K562 (cell line): ENCODE results near the gene BST1. TPM values are rescaled to one million over a fixed set of nuclear protein-coding genes. Genes with fewer than 3 reads are reported as not detected.

Experiments used
- ARID1B ChIP-seq: fragments of 450-650 bp; IDR thresholded peaks from 2 replicates; pipeline ENCODE4 v1.6.1; 2016; ENCODE audit warnings: antibody characterized with exemption, mild to moderate bottlenecking, inconsistent platforms
- CBX2 ChIP-seq: fragments of 200-600 bp; sonication (generic); IDR thresholded peaks from one replicate; pipeline ENCODE4 v1.6.1; 2012; ENCODE audit warnings: mild to moderate bottlenecking, low read length, inconsistent platforms; ENCODE audit not compliant: insufficient read depth, poor library complexity, severe bottlenecking
- GATAD2A ChIP-seq: fragments of 450-650 bp; IDR thresholded peaks from 2 replicates; pipeline ENCODE4 v1.6.1; 2017
- HSF4 ChIP-seq: fragments of 250-450 bp; sonication (Bioruptor Pico); IDR thresholded peaks from 2 replicates; pipeline ENCODE4 v2.1.2; 2022; ENCODE audit warnings: mild to moderate bottlenecking, moderate library complexity, borderline replicate concordance
- MAFF ChIP-seq: IDR thresholded peaks from 2 replicates; pipeline ENCODE4 v1.6.1; 2012; ENCODE audit warnings: low read length, improper control_type of control experiment
- POLR2B ChIP-seq: fragments of 450-650 bp; IDR thresholded peaks from 2 replicates; pipeline ENCODE4 v1.6.1; 2018; ENCODE audit warnings: low read depth; ENCODE audit not compliant: partially characterized antibody
- SRSF1 ChIP-seq: fragments of 200-400 bp; formaldehyde crosslinking; IDR thresholded peaks from 2 replicates; pipeline ENCODE4 v1.6.1; 2017; ENCODE audit warnings: mild to moderate bottlenecking, low read depth, low read length, moderate library complexity
- U2AF1 ChIP-seq: fragments of 200-400 bp; formaldehyde crosslinking; optimal IDR thresholded peaks from 2 replicates; pipeline ENCODE3; 2017; ENCODE audit warnings: mild to moderate bottlenecking, low read depth, low read length, moderate library complexity
- ZNF232 ChIP-seq: sonication (generic); formaldehyde crosslinking; IDR thresholded peaks from 2 replicates; pipeline ENCODE4 v1.8.0; 2022; ENCODE audit warnings: mild to moderate bottlenecking, missing genetic modification reagents
- polyA plus RNA-seq, 8 experiments: library from polyadenylated mRNA; depleted of rRNA in 4 of 8; stranded (reverse) in 5 of 8; unstranded in 3 of 8; fragments of >200 nt; fragmentation: Nextera tagmentation in 2 of 8; fragmentation: Illumina TruSeq in 1 of 8; extraction: Ambion mirVana in 2 of 8; extraction: Trizol in 1 of 8; gene quantifications; 2 replicates each; pipeline versions ENCODE4 v1.2.1 to v1.2.3, GENCODE V29; 2011 to 2014; ENCODE audit warnings: inconsistent platforms in 1 of 8, missing spikeins in 1 of 8
- total RNA-seq, 7 experiments: library from RNA; depleted of rRNA in 6 of 7; stranded (reverse); fragments of >200 nt in 6 of 7; fragmentation: Illumina TruSeq in 2 of 7; extraction: Trizol in 2 of 7; gene quantifications; 2 replicates each; pipeline versions ENCODE4 v1.2.1 to v1.2.3, GENCODE V29; 2011 to 2021; ENCODE audit warnings: low replicate concordance in 1 of 7
- TF ChIP-seq, protein P1 (sequence below), 2 experiments: fragments of 450-650 bp; conservative IDR thresholded peaks; 2 replicates each; pipeline ENCODE4 v1.6.1; 2017; ENCODE audit warnings: mild to moderate bottlenecking in 2 of 2, moderate library complexity in 2 of 2
- TF ChIP-seq, protein P2 (sequence below): fragments of 450-650 bp; IDR thresholded peaks from one replicate; pipeline ENCODE4 v1.6.1; 2018; ENCODE audit warnings: mild to moderate bottlenecking, moderate library complexity; ENCODE audit not compliant: partially characterized antibody
- TF ChIP-seq, protein P3 (sequence below), 2 experiments: fragments of 150-350 bp in 1 of 2; IDR thresholded peaks; 2 replicates each; pipeline ENCODE4 v1.6.1; 2012 to 2016; ENCODE audit warnings: low read depth in 2 of 2, low read length in 2 of 2, mild to moderate bottlenecking in 1 of 2, moderate library complexity in 1 of 2
- TF ChIP-seq, protein P4 (sequence below): fragments of 200-800 bp; sonication (Bioruptor generic); IDR thresholded peaks from 2 replicates; pipeline ENCODE4 v1.6.1; 2017; ENCODE audit warnings: missing genetic modification characterization, missing compliant biosample characterization

Gene BST1
- total and polyA plus RNA-seq, 9 of the 15 experiments (the other 6 are each of a cell fraction or from before 2014, with no cell fraction given): 0.04 to 0.38 (median 0.07) TPM; not detected in 6

DNA sequence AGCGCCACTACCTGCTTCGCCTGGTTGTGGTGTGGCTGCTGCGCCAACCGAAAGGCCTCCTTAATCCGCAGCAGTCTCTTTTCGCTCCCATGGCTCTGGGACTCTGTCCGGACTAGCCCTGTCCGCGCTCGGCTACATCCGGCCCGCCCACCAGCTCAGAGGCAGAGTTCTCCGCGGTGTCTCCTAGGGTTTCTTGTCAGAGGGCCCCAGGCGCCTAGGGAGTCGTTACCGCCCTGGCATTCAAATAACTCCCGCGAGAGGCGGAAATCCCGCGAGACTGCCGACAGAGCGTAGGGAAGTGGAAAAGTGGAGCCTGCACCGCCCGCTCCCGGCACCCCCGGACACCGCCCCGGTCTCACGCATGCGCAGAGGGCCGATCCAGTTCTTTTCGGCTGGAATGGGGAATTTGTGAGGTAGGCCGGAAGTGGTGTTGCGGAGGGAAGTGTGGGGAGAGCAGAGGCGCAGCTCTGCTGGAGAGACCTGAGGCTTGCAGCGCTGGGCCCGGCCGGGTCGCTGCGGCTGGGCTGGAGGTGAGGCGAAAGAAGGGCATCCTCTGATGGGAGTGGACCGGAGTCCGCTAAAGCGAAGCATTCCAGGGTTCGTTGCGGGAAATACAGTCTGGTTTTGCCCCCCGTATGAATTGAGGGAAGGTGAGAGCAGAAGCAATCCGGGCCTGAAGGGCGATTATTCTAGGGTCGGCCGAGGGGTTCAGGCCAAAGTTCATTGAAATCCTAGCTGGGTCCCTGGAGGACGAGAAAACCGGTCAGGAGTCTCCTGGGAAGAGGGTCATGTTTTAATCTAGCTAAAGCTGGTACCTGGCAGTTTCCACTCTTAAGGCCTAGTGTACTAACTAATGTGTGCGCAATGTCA, 21.3 kb upstream of the BST1 start, which contains the start of gene FAM200B (continued):
- TF ChIP-seq ARID1B: peak; percentile 31; the same call in 1 of the 2 replicates
- TF ChIP-seq ZNF232 (CRISPR knock-in tag): no peak
- no peak for TF ChIP-seq SRSF1
- no peak for TF ChIP-seq CBX2
- TF ChIP-seq, protein P1, sequence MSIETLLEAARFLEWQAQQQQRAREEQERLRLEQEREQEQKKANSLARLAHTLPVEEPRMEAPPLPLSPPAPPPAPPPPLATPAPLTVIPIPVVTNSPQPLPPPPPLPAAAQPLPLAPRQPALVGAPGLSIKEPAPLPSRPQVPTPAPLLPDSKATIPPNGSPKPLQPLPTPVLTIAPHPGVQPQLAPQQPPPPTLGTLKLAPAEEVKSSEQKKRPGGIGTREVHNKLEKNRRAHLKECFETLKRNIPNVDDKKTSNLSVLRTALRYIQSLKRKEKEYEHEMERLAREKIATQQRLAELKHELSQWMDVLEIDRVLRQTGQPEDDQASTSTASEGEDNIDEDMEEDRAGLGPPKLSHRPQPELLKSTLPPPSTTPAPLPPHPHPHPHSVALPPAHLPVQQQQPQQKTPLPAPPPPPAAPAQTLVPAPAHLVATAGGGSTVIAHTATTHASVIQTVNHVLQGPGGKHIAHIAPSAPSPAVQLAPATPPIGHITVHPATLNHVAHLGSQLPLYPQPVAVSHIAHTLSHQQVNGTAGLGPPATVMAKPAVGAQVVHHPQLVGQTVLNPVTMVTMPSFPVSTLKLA (conservative IDR thresholded peaks at IDR 0.05): peak; percentile 63 to 84
- peak; percentile 74 for TF ChIP-seq POLR2B
- TF ChIP-seq, protein P2, sequence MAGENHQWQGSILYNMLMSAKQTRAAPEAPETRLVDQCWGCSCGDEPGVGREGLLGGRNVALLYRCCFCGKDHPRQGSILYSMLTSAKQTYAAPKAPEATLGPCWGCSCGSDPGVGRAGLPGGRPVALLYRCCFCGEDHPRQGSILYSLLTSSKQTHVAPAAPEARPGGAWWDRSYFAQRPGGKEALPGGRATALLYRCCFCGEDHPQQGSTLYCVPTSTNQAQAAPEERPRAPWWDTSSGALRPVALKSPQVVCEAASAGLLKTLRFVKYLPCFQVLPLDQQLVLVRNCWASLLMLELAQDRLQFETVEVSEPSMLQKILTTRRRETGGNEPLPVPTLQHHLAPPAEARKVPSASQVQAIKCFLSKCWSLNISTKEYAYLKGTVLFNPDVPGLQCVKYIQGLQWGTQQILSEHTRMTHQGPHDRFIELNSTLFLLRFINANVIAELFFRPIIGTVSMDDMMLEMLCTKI: no peak
- TF ChIP-seq, protein P3, sequence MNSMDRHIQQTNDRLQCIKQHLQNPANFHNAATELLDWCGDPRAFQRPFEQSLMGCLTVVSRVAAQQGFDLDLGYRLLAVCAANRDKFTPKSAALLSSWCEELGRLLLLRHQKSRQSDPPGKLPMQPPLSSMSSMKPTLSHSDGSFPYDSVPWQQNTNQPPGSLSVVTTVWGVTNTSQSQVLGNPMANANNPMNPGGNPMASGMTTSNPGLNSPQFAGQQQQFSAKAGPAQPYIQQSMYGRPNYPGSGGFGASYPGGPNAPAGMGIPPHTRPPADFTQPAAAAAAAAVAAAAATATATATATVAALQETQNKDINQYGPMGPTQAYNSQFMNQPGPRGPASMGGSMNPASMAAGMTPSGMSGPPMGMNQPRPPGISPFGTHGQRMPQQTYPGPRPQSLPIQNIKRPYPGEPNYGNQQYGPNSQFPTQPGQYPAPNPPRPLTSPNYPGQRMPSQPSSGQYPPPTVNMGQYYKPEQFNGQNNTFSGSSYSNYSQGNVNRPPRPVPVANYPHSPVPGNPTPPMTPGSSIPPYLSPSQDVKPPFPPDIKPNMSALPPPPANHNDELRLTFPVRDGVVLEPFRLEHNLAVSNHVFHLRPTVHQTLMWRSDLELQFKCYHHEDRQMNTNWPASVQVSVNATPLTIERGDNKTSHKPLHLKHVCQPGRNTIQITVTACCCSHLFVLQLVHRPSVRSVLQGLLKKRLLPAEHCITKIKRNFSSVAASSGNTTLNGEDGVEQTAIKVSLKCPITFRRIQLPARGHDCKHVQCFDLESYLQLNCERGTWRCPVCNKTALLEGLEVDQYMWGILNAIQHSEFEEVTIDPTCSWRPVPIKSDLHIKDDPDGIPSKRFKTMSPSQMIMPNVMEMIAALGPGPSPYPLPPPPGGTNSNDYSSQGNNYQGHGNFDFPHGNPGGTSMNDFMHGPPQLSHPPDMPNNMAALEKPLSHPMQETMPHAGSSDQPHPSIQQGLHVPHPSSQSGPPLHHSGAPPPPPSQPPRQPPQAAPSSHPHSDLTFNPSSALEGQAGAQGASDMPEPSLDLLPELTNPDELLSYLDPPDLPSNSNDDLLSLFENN (IDR thresholded peaks at IDR 0.05; ENCODE audit: low read depth in 2 of 2, low read length in 2 of 2): peak in 1 of 2 experiments; percentile 42; a peak in 1 of 4 replicates
- peak; percentile 84; the same call in 1 of the 2 replicates for TF ChIP-seq MAFF
- TF ChIP-seq, protein P4, sequence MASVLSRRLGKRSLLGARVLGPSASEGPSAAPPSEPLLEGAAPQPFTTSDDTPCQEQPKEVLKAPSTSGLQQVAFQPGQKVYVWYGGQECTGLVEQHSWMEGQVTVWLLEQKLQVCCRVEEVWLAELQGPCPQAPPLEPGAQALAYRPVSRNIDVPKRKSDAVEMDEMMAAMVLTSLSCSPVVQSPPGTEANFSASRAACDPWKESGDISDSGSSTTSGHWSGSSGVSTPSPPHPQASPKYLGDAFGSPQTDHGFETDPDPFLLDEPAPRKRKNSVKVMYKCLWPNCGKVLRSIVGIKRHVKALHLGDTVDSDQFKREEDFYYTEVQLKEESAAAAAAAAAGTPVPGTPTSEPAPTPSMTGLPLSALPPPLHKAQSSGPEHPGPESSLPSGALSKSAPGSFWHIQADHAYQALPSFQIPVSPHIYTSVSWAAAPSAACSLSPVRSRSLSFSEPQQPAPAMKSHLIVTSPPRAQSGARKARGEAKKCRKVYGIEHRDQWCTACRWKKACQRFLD: no peak
- TF ChIP-seq HSF4 (CRISPR knock-in tag): no peak
- TF ChIP-seq U2AF1: no peak
- no peak for TF ChIP-seq GATAD2A
